HG03159 (cell line): ENCODE measurements around the gene CDH23.

Source experiments
- ATAC-seq: cut with Tn5 transposase; IDR thresholded peaks from one replicate; pipeline ENCODE4 v1.9.1; 2021; ENCODE audit warnings: mild to moderate bottlenecking, moderate library complexity; ENCODE audit not compliant: unreplicated experiment

CDH23 gene

DNA sequence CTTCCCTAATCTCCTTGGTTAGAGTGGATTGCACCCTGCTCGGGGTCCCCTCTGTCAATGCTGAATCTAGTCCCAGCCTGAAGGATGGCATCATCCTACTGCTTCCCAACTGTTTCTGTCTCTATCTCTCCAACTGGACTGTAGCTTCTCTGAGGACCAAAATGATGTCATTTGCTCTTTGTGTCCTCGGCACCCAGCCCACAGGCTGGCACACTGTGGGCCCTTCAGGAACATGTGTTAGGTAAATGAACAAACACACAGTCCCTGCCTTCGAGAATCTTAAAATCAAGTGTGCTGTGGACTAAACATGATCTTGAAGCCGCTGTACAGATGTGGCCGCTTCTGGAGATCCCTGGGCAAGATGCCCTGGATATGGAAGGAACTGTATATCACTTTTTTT lies 5.0 kb upstream of the CDH23 start:
- no peak for ATAC-seq

DNA sequence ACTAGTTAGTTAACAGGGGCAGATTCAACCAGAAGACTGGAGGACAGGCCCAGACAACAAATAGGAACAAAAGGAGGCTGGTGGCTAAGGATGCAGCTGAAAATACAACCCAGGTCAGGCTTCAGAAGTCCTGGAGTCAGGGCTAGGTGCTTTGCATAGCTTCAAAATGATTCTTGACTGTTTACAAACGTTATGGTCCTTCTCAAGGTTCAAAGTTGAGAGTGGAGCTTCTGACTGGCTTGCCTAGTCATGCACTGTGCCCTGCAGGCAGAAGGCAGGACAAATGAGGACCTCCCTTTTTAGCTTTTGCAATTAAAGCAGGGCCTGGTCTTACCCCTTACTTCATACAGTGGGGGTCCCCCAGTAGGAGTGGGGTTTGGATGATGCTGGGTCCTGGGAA lies 4.4 kb upstream of the CDH23 start:
- no peak for ATAC-seq

DNA sequence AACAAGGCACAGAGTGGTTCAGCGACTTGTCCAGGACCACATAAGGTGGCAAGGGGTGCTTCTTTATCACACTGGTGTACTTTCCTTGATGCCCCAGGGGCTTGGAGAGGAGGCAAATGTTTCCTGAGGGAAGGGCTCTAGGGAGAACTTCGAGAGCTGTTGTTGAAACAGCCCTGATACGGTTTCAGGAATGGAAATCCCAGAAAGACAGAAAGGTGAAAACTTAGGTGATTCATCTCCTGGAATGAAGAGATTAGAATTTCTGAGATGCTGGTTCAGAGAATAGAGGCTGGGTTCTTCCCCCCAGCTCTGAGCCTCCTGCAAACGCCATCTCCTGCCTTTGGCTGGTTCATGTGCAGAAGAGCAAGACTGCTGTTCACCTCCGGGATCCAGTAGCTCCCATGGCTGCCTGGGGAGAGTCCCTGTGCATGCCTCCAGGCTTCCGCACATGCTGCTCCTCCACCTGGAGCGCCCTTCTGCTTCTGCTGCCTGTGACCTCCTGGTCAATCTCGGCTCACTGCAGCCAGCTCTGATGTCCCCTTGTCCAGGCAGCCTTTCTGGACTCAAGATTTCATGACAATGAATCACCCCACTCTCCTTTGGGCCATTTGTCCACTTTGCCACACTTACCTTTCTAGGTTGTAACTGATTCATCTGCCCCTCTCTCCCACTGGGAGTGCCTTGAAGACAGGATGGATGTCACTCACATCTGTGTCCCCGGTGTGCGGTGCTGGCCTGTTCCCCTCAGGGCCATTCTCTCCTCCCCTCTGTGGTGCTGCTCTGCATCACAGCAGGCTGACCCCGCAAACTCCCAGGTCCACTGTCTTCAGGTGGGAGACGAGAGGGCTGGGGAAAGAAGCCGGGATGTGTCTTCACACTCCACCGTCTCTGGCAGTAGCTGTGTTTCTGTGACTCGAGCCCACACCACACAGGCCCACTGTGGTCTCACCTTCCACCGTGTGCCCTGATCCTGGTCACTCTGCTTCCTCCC lies 3.6 kb upstream of the CDH23 start:
- no peak for ATAC-seq

DNA sequence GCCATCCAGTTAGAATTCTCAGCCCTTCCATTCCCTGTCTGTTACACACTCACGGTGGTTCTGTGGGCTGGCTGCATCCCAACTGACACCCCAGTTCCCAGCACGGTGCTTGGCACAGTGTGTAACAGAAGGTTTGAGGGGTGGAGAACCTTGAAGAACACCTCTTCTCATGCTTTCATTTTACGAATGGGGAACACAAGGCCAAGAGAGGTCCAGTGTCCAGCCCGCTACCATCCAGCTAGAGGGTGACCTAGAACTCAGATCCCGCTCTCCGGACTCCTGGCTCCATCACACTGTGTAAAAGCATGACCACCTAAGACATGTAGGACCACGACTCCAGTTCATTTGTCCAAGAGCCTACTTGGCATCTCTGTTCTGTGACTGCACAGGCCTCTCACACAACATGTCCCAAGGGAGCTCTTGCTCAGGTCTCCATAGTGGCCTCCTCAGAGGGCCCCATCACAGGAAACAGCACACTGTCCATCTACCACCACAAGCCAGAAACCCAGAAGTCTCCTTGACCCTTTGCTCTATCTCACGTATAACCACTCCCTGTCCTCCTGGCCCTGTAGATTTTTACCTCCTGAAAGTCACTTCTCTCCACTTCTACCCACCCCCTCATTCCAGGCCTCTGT lies 2.8 kb upstream of the CDH23 start:
- ATAC-seq = no peak

DNA sequence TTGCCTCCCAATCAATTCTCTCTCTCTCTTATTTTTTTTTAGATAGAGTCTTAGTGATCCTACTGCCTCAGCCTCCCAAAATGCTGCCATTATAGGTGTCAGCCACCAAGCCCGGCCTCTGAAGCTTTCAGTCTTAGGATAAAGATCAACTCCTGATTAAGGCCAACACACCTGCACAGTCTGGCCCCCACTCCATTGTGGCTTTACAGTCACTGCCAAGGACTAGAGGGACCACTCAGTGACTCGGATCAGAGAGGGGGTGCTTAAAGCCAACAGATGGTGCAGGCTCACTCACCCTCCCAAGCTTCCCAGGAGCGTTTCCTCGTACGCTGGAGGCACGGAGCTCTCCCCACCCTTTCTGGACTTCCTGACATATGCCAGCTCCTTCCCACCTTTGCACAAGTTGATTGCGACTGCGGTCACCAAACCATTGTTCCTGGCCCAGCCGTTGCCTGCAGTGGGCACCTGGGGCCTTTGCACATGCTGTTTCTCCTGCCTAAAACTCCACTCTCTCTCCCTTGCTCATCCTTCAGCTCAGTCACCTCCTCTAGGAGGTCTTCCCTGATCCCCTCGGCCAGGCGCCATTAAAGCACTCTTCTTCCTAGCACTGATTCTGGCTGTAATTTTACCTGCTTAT lies 1.7 kb upstream of the CDH23 start:
- no peak for ATAC-seq

- ATAC-seq = no peak
These were observed 1.1 kb upstream of the CDH23 start for GRCh38 chr10:71395621-71396020.

DNA sequence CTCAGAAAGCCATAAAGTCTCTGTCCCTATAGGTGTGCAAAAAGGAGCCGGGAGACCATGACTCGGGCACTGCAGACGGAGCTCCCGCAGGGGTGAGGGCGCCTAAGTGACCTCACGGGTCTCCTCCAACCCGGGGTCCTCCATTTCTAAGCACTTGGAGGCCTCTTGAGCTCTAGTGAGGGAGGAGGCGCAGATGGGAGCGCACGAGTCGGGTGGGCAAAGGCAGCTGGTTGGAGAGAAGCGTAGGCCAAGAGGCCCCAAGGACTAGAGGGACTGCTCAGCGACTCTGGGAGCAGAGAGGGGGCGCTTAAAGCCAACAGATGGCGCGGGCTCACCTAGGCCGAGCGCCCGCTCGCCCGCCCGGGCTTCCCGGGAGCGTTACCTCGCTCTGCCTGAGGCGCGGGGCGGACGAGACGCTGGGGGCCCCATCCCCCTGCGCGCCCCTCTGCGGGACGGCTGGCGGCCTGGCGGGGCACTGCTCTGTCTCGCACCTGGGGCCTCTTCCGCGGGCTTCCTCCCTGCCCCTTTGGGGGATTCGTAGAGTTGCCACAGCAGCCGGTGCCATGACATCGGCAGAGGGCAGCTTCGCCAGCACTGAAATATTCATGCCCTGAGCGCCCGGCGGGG lies 523 bp upstream of the CDH23 start:
- no peak for ATAC-seq

DNA sequence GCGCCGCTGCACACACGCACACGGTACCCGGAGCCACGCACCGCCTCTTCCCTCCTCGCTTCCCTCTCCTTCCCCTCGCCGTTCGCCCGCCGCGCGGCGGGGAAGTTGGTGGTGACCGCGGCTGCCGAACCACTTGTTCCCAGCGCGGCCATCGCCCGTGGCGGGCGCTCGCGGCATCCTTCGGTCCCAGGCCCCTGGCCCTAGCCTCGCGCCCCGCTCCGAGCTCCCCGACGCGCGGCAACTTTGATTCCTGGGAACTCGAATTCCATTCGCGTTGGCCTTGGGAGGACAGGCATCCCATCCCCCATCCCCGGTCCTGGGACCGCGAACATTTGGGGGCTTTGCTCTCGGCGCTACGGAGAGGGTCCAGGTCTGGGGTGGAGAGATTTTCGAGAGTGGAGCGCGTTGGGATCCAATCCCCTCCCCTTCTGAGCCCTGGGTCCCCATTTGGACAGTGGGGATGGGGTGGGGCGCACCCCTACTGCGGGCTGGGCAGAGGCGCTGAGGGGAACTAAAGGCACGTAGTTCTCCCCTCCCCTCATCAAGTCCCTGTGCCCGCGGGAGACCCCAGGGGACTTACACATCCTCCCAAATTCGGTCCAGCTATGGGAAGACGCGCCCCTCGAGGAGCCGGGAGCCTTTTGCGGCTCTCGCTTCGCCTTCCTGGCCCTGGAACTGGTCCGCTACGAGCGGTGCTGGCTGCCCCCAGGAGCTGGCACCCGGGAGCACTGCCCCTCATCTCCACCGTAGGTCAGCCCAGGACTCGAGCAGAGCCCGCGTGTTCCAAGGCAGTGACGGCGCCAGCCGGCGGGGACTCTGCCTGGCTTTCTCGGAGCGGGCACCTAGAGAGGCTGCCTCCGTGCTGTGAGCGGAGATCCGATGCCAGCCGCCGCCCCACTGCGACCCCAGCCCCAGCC lies 834 bp downstream of the CDH23 start:
- ATAC-seq = no peak

- no peak for ATAC-seq
These were observed 2.3 kb downstream of the CDH23 start for GRCh38 chr10:71398976-71399375.

- ATAC-seq = no peak
These were observed 3.2 kb downstream of the CDH23 start for GRCh38 chr10:71399946-71400345.

DNA sequence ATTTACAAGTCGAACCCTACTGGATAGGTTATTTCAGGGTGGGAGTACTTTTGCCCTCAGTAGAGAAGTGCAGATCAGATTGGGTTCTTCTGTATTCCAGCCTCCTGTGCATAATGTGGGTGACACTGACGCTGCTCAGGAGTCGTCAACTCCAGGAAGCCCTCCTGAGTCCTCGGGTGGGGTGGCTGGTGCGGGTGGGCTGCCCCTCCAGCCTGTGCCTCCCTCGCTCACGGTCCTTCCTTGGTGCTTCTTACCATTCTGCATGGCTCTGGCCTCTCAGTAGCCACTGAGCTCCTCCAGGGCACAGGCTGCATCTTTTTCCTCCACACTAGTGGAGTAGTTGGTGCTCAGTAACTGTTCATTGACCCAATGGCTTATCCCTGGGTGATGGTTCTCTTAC lies 4.3 kb downstream of the CDH23 start:
- ATAC-seq = no peak

GRCh38 chr10:71402005-71402404 lies 5.3 kb downstream of the CDH23 start:
- no peak for ATAC-seq

- no peak for ATAC-seq
These were observed 8.0 kb downstream of the CDH23 start for GRCh38 chr10:71404503-71405295.

GRCh38 chr10:71406878-71407277 lies 10.2 kb downstream of the CDH23 start:
- no peak for ATAC-seq

- ATAC-seq = no peak
These were observed 11.9 kb downstream of the CDH23 start for GRCh38 chr10:71408436-71409225.

DNA sequence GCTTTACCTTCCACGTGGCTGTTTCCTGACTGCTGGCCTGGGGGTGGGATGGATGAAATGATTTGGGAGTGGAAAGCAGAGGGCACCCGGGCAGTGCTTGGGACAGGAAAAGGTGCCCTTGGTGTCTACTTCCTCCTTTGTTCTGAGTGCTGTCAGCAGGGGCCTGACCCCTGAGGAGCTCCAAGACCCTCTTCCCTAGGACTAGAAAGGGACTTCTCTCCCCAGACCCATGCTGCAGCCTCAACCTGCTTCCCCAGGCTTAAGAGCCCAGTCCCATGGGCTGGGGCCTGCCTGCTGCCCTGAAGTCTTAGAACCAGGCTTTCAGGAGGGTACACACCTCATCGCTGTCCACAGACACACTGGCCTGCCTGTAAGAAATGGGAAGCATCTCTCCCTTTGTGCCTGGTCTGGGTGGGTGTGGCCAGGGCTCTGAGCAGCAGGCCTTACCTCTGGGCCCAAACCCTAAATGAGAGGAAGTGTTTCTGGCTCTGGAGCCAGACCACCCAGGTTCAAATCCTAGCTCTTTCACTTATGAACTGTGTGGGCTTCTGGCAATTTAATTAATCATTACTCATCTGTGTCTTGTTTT lies 12.9 kb downstream of the CDH23 start:
- no peak for ATAC-seq

DNA sequence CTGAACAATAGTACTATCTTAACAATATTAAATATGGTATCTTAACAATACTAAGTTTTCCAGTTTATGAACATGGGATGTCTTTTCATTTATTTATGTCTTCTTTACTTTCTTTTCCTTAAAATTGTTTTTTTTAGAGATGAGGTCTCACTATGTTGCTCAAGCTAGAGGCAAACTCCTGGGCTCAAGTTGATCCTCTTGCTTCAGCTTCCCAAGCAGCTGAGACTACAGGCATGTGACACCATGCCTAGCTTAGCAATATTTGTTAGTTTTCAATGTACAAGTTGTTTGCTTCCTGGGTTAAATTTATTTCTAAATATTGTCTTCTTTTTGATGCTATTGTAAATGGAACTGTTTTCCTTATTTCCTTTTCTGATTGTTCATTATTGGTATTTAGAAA lies 16.9 kb downstream of the CDH23 start:
- ATAC-seq = no peak

DNA sequence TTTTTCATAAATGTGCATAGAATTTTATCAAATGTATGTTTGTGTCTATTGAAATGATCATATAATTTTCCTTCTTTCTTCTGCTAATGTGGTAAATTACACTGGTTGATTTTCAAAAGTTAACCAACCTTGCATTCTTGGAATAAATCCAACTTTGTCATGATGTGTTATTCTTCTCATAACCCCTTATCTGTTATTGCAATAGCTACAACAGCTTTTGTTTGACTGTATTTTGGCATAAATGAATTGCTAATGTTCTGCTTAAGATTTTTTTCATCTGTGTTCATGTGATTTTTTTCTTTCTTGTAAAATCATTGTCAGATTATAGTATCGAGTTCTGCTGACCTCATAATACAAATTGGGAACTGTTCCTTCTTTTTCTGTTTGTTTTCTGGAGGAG lies 17.6 kb downstream of the CDH23 start:
- no peak for ATAC-seq
